OCI-LY3 (cell line): ENCODE results near the gene RRAS2.

Experiments used
- EZH2phosphoT487 ChIP-seq: fragments of 200-600 bp; shearing (Covaris generic); IDR thresholded peaks from 2 replicates; pipeline ENCODE4 v1.6.1; 2018; ENCODE audit warnings: antibody characterized with exemption, mixed run types, low read depth
- TF ChIP-seq, protein P1 (sequence below): fragments of 200-600, 300-600 bp; sonication (generic); IDR thresholded peaks from 2 replicates; pipeline ENCODE4 v1.5.1; 2014; ENCODE audit warnings: antibody characterized with exemption, low read length, low read depth

DNA sequence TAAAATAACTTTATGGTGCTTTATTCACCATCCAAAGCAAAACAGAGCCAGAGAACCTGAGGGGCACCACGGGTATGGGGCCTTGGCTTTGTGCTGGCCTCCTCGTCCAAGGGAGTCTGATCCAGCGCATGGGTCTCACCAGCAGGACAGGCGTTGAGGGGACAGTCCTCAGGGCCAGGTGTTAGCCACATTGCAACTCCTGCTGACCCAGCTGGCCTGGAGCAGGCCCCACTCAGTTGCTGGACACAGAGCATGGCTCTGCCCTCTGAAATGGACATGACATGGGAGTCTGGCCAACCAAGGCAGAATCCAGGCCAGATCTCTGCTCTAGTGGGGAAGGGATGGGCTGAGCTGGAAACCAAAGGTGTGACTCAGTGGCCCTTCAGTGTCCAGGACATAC is 116.2 kb downstream of the RRAS2 start:
- TF ChIP-seq, protein P1, sequence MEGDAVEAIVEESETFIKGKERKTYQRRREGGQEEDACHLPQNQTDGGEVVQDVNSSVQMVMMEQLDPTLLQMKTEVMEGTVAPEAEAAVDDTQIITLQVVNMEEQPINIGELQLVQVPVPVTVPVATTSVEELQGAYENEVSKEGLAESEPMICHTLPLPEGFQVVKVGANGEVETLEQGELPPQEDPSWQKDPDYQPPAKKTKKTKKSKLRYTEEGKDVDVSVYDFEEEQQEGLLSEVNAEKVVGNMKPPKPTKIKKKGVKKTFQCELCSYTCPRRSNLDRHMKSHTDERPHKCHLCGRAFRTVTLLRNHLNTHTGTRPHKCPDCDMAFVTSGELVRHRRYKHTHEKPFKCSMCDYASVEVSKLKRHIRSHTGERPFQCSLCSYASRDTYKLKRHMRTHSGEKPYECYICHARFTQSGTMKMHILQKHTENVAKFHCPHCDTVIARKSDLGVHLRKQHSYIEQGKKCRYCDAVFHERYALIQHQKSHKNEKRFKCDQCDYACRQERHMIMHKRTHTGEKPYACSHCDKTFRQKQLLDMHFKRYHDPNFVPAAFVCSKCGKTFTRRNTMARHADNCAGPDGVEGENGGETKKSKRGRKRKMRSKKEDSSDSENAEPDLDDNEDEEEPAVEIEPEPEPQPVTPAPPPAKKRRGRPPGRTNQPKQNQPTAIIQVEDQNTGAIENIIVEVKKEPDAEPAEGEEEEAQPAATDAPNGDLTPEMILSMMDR = no peak
- TF ChIP-seq EZH2phosphoT487 = no peak
